ENCODE measurements around the gene ROR1. TPM values are rescaled to one million over a fixed set of nuclear protein-coding genes. Genes with fewer than 3 reads are reported as not detected.

The ROR1 gene
- total RNA-seq, 1 experiment from 2014 or later: 56.3 TPM

DNA sequence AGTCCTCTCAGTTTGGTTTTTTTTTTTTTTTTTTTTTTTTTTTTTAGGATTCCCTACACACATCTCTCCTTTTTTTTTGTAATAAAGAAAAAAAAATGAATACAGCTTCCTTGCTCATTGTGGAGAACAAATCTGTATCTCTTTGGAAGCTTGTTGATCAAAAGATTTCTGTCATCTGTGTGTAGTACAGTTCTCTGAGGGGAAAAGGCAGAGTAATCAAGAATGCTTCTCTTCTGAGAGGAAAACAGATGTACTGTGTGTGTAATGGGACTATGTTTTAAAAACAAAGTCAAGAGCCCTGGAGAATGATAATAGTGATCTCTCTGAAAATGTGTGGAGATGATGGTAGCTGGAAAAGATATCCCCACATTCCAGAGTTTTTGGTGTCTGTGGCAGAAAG is 16.5 kb upstream of the ROR1 start (continued):
- TF ChIP-seq SMAD3 (CRISPR knock-in tag; IDR thresholded peaks at IDR 0.05; ENCODE audit: borderline replicate concordance) (no peak), NR3C1 (CRISPR knock-in tag; conservative IDR thresholded peaks at IDR 0.05; ENCODE audit: low read depth) (no peak), SP1 (CRISPR knock-in tag; conservative IDR thresholded peaks at IDR 0.05) (no peak), ZNF416 (CRISPR knock-in tag; IDR thresholded peaks at IDR 0.05) (no peak), ELF4 (CRISPR knock-in tag; IDR thresholded peaks at IDR 0.05; ENCODE audit: low read depth) (no peak)
- TF ChIP-seq, protein P1, sequence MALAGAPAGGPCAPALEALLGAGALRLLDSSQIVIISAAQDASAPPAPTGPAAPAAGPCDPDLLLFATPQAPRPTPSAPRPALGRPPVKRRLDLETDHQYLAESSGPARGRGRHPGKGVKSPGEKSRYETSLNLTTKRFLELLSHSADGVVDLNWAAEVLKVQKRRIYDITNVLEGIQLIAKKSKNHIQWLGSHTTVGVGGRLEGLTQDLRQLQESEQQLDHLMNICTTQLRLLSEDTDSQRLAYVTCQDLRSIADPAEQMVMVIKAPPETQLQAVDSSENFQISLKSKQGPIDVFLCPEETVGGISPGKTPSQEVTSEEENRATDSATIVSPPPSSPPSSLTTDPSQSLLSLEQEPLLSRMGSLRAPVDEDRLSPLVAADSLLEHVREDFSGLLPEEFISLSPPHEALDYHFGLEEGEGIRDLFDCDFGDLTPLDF (CRISPR knock-in tag; IDR thresholded peaks at IDR 0.05): no peak

DNA sequence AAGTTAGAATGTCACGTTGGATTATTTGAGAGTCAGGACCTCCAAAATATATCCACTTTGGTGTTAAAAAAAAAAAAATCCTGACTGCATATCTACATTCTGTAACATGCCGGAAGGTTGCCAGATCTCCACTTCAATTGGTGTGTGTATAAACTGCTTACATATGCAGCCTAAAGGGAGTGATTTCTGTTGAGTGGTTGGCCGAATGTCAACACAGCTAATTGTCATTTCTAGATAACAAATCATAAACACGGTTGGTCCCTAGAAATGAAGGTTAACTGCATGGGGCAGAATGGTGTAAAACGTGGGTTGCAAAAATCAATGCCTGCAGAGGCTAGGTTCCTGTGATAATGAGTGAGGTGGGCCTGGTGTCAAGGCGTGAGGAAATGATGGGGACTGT is 15.0 kb upstream of the ROR1 start:
- ATAC-seq: no peak
- ChIA-PET POLR2A (interaction anchor here (0.6 kb wide), 1 partner anchor 347 kb away, joined by 3 read pairs; no protein-coding TSS in a partner anchor), CTCF (no interaction called here)

DNA sequence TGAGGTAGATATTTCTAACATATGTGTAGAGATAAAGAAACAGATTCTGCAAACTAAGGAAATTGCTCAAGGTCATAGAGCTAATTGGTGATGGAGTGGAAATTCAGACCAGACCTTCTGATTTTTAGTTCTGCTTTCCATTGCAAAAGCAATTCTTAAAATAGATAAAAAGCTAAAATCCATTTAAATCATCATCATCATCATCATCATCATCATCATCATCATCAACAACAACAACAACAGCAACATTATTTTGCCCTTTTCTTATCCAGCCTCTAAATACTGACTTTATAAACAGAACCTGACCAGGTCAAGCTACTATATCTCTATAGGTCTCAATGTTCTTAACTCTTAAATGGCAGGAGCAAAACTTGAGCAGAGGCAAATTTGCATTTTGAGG is 14.0 kb upstream of the ROR1 start:
- ChIA-PET POLR2A (no interaction called here), CTCF (interaction anchor here (1.7 kb wide), 1 partner anchor 68 kb away, joined by 6 read pairs; no protein-coding TSS in a partner anchor)
- Mint-ChIP-seq H3K27me3 (ENCODE audit: low read depth) (no peaks in the 10 kb centered on the region), H3K4me1 (peaks cover 8% of the 10 kb centered on the region), H3K9me3 (peaks cover 4% of the 10 kb centered on the region), H3K36me3 (no peaks in the 10 kb centered on the region), H3K27ac (no peak overlapping the region), H3K4me3 (no peak overlapping the region)
- ATAC-seq (no peak), DNase-seq (ENCODE audit: low spot score) (no peak)
- TF ChIP-seq, protein P2, sequence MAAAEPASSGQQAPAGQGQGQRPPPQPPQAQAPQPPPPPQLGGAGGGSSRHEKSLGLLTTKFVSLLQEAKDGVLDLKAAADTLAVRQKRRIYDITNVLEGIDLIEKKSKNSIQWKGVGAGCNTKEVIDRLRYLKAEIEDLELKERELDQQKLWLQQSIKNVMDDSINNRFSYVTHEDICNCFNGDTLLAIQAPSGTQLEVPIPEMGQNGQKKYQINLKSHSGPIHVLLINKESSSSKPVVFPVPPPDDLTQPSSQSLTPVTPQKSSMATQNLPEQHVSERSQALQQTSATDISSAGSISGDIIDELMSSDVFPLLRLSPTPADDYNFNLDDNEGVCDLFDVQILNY (CRISPR knock-in tag; IDR thresholded peaks at IDR 0.05): no peak
- TF ChIP-seq TP53 (CRISPR knock-in tag; IDR thresholded peaks at IDR 0.05) (no peak), ZNF219 (CRISPR knock-in tag; IDR thresholded peaks at IDR 0.05; ENCODE audit: borderline replicate concordance) (no peak), TEAD1 (CRISPR knock-in tag; IDR thresholded peaks at IDR 0.05) (no peak), ATF1 (CRISPR knock-in tag; IDR thresholded peaks at IDR 0.05) (no peak), FOXJ3 (CRISPR knock-in tag; IDR thresholded peaks at IDR 0.05; ENCODE audit: borderline replicate concordance) (no peak), ZNF121 (CRISPR knock-in tag; IDR thresholded peaks at IDR 0.05) (no peak), ZNF263 (CRISPR knock-in tag; IDR thresholded peaks at IDR 0.05; ENCODE audit: low read depth) (no peak), JUN (CRISPR knock-in tag; IDR thresholded peaks at IDR 0.05) (no peak)
- TF ChIP-seq, protein P3, sequence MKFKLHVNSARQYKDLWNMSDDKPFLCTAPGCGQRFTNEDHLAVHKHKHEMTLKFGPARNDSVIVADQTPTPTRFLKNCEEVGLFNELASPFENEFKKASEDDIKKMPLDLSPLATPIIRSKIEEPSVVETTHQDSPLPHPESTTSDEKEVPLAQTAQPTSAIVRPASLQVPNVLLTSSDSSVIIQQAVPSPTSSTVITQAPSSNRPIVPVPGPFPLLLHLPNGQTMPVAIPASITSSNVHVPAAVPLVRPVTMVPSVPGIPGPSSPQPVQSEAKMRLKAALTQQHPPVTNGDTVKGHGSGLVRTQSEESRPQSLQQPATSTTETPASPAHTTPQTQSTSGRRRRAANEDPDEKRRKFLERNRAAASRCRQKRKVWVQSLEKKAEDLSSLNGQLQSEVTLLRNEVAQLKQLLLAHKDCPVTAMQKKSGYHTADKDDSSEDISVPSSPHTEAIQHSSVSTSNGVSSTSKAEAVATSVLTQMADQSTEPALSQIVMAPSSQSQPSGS (CRISPR knock-in tag; IDR thresholded peaks at IDR 0.05; ENCODE audit: borderline replicate concordance, low read depth): no peak

More for the DNA sequence above, 15.0 kb upstream of the ROR1 start:
- no peak for DNase-seq (ENCODE audit: low spot score)
- TF ChIP-seq ZNF671 (CRISPR knock-in tag; IDR thresholded peaks at IDR 0.05): no peak
- TF ChIP-seq, protein P4, sequence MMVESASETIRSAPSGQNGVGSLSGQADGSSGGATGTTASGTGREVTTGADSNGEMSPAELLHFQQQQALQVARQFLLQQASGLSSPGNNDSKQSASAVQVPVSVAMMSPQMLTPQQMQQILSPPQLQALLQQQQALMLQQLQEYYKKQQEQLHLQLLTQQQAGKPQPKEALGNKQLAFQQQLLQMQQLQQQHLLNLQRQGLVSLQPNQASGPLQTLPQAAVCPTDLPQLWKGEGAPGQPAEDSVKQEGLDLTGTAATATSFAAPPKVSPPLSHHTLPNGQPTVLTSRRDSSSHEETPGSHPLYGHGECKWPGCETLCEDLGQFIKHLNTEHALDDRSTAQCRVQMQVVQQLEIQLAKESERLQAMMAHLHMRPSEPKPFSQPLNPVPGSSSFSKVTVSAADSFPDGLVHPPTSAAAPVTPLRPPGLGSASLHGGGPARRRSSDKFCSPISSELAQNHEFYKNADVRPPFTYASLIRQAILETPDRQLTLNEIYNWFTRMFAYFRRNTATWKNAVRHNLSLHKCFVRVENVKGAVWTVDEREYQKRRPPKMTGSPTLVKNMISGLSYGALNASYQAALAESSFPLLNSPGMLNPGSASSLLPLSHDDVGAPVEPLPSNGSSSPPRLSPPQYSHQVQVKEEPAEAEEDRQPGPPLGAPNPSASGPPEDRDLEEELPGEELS (CRISPR knock-in tag; IDR thresholded peaks at IDR 0.05): no peak
- TF ChIP-seq, protein P5, sequence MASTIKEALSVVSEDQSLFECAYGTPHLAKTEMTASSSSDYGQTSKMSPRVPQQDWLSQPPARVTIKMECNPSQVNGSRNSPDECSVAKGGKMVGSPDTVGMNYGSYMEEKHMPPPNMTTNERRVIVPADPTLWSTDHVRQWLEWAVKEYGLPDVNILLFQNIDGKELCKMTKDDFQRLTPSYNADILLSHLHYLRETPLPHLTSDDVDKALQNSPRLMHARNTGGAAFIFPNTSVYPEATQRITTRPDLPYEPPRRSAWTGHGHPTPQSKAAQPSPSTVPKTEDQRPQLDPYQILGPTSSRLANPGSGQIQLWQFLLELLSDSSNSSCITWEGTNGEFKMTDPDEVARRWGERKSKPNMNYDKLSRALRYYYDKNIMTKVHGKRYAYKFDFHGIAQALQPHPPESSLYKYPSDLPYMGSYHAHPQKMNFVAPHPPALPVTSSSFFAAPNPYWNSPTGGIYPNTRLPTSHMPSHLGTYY (CRISPR knock-in tag; IDR thresholded peaks at IDR 0.05): no peak
- TF ChIP-seq, protein P6, sequence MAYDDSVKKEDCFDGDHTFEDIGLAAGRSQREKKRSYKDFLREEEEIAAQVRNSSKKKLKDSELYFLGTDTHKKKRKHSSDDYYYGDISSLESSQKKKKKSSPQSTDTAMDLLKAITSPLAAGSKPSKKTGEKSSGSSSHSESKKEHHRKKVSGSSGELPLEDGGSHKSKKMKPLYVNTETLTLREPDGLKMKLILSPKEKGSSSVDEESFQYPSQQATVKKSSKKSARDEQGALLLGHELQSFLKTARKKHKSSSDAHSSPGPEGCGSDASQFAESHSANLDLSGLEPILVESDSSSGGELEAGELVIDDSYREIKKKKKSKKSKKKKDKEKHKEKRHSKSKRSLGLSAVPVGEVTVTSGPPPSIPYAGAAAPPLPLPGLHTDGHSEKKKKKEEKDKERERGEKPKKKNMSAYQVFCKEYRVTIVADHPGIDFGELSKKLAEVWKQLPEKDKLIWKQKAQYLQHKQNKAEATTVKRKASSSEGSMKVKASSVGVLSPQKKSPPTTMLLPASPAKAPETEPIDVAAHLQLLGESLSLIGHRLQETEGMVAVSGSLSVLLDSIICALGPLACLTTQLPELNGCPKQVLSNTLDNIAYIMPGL (CRISPR knock-in tag; IDR thresholded peaks at IDR 0.05): no peak
- TF ChIP-seq, protein P7, sequence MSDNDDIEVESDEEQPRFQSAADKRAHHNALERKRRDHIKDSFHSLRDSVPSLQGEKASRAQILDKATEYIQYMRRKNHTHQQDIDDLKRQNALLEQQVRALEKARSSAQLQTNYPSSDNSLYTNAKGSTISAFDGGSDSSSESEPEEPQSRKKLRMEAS (CRISPR knock-in tag; IDR thresholded peaks at IDR 0.05): no peak
- TF ChIP-seq, protein P8, sequence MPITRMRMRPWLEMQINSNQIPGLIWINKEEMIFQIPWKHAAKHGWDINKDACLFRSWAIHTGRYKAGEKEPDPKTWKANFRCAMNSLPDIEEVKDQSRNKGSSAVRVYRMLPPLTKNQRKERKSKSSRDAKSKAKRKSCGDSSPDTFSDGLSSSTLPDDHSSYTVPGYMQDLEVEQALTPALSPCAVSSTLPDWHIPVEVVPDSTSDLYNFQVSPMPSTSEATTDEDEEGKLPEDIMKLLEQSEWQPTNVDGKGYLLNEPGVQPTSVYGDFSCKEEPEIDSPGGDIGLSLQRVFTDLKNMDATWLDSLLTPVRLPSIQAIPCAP (CRISPR knock-in tag; IDR thresholded peaks at IDR 0.05): no peak
- no peak for TF ChIP-seq NR3C1 (CRISPR knock-in tag; conservative IDR thresholded peaks at IDR 0.05; ENCODE audit: low read depth)
- H3K4me1 Mint-ChIP-seq: peaks cover 8% of the 10 kb centered on the region
- H3K36me3 Mint-ChIP-seq: no peaks in the 10 kb centered on the region
- peaks cover 4% of the 10 kb centered on the region for H3K9me3 Mint-ChIP-seq
- no peak overlapping the region for H3K4me3 Mint-ChIP-seq
- H3K27ac Mint-ChIP-seq: no peak overlapping the region
- H3K27me3 Mint-ChIP-seq (ENCODE audit: low read depth): no peaks in the 10 kb centered on the region
